ENCODE results near the gene DUSP5.

DNA sequence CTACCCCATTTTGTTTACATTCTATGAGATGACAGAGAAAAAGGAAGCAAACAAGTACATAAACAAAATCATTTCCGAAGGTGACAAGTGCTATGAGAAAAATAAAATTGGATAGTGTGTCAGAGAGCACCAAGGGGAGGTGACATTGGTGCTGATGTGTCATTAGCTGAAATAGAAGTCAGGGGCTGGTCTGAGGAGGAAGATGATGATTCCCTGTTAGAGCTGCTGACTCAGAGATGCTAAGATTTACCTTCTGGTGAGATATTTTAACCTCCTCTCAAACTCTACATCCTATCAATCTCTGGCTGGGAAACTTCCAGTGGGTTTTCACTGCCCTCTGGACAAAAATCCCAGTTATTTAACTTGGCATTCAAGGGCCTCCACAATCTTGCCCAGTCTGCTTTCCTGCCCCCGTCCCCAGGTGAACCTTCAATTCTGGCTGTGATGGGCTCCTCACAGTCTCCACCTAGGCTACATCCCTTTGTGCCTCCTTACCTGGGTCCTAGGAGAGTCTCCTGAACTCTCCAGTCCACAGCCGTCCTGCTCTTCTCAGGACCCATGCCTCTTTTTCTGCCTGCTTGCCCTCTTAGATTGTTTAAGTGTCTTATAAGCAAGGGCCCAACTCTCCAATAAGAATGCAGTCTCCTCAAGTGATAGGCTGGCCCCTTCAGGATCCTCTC is 26.6 kb downstream of the DUSP5 start:
- TF ChIP-seq, protein P1, sequence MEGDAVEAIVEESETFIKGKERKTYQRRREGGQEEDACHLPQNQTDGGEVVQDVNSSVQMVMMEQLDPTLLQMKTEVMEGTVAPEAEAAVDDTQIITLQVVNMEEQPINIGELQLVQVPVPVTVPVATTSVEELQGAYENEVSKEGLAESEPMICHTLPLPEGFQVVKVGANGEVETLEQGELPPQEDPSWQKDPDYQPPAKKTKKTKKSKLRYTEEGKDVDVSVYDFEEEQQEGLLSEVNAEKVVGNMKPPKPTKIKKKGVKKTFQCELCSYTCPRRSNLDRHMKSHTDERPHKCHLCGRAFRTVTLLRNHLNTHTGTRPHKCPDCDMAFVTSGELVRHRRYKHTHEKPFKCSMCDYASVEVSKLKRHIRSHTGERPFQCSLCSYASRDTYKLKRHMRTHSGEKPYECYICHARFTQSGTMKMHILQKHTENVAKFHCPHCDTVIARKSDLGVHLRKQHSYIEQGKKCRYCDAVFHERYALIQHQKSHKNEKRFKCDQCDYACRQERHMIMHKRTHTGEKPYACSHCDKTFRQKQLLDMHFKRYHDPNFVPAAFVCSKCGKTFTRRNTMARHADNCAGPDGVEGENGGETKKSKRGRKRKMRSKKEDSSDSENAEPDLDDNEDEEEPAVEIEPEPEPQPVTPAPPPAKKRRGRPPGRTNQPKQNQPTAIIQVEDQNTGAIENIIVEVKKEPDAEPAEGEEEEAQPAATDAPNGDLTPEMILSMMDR (IDR thresholded peaks at IDR 0.05), result no peak
- TF ChIP-seq EZH2phosphoT487 (IDR thresholded peaks at IDR 0.05), result no peak

Measured in neural progenitor cell (in vitro differentiated cells).